Limb (tissue), 2 donors: ENCODE measurements around the gene HERPUD2.

Experiments used
- DNase-seq, 2 donors: peaks; one replicate each; pipeline ENCODE4 v3.0.0-alpha.2; 2016; ENCODE audit errors: extremely low spot score in 2 of 2

The HERPUD2 gene

GRCh38 chr7:35694784-35695472 is at the start of gene HERPUD2:
TSS of gene HERPUD2 (minus strand) at chr7:35695135. CDS start at chr7:35694330, 805 bp downstream.
- DNase-seq = peak; percentile 95 to 96

- DNase-seq = no peak
Observed at GRCh38 chr7:35738889-35739288, 44.0 kb upstream of the HERPUD2 start.

GRCh38 chr7:35736725-35737124 is 41.8 kb upstream of the HERPUD2 start:
- no peak for DNase-seq

- no peak for DNase-seq
Observed at GRCh38 chr7:35735396-35735795, 40.5 kb upstream of the HERPUD2 start.

- DNase-seq = no peak
Observed at GRCh38 chr7:35734001-35734483, 39.1 kb upstream of the HERPUD2 start.

GRCh38 chr7:35731349-35731748 is 36.4 kb upstream of the HERPUD2 start:
- no peak for DNase-seq

GRCh38 chr7:35729061-35729783 is 34.3 kb upstream of the HERPUD2 start:
- DNase-seq = no peak

- DNase-seq = no peak
Observed at GRCh38 chr7:35728412-35729060, 33.6 kb upstream of the HERPUD2 start.

- DNase-seq = no peak
Observed at GRCh38 chr7:35727571-35727970, 32.6 kb upstream of the HERPUD2 start.

GRCh38 chr7:35726654-35727053 is 31.7 kb upstream of the HERPUD2 start:
- DNase-seq = no peak

- no peak for DNase-seq
Observed at GRCh38 chr7:35725280-35725680, 30.3 kb upstream of the HERPUD2 start.

- no peak for DNase-seq
Observed at GRCh38 chr7:35723011-35723410, 28.1 kb upstream of the HERPUD2 start.

GRCh38 chr7:35722054-35722849 is 27.3 kb upstream of the HERPUD2 start:
- no peak for DNase-seq

- DNase-seq = no peak
Observed at GRCh38 chr7:35721288-35721687, 26.4 kb upstream of the HERPUD2 start.

GRCh38 chr7:35720849-35721248 is 25.9 kb upstream of the HERPUD2 start:
- no peak for DNase-seq

GRCh38 chr7:35720032-35720431 is 25.1 kb upstream of the HERPUD2 start:
- no peak for DNase-seq

GRCh38 chr7:35718047-35718446 is 23.1 kb upstream of the HERPUD2 start:
- no peak for DNase-seq

GRCh38 chr7:35717516-35717915 is 22.6 kb upstream of the HERPUD2 start:
- DNase-seq = no peak

- DNase-seq = no peak
Observed at GRCh38 chr7:35717013-35717412, 22.1 kb upstream of the HERPUD2 start.

- peak; percentile 60 to 81 for DNase-seq
Observed at GRCh38 chr7:35716038-35716803, 21.3 kb upstream of the HERPUD2 start.

GRCh38 chr7:35714862-35715261 is 19.9 kb upstream of the HERPUD2 start:
- no peak for DNase-seq
